Measurements from ENCODE around the gene SAMD10.
"Not testable (repeated sequence)": the region's sequence is repeated elsewhere in the genome, so short reads cannot be mapped to it uniquely, and the experiment has no call there.

Gene SAMD10

GRCh38 chr20:63968928-63969760 is 10.3 kb downstream of the SAMD10 start:
- no peak for DNase-seq

- DNase-seq = no peak
These were observed 11.1 kb downstream of the SAMD10 start for GRCh38 chr20:63968136-63968927.

- DNase-seq = no peak
These were observed 11.9 kb downstream of the SAMD10 start for GRCh38 chr20:63967330-63968135.

GRCh38 chr20:63966944-63967322 is 12.5 kb downstream of the SAMD10 start:
- DNase-seq = no peak

GRCh38 chr20:63966172-63966943 is 13.1 kb downstream of the SAMD10 start:
- no peak for DNase-seq

- no peak for DNase-seq
These were observed 15.0 kb downstream of the SAMD10 start for GRCh38 chr20:63964412-63964811.

- no peak for DNase-seq
These were observed 15.6 kb downstream of the SAMD10 start for GRCh38 chr20:63963784-63964301.

- DNase-seq = no peak
These were observed 16.1 kb downstream of the SAMD10 start for GRCh38 chr20:63963348-63963741.

GRCh38 chr20:63962426-63963347 is 16.8 kb downstream of the SAMD10 start:
- DNase-seq = no peak

GRCh38 chr20:63961664-63962425 is 17.6 kb downstream of the SAMD10 start:
- DNase-seq = no peak

GRCh38 chr20:63960654-63961621 is 18.5 kb downstream of the SAMD10 start:
- DNase-seq = not testable (repeated sequence)

- DNase-seq = no peak
These were observed 19.8 kb downstream of the SAMD10 start for GRCh38 chr20:63959699-63960075.

- no peak for DNase-seq
These were observed 20.3 kb downstream of the SAMD10 start for GRCh38 chr20:63958964-63959698.

GRCh38 chr20:63958471-63958870 is 21.0 kb downstream of the SAMD10 start:
- DNase-seq = no peak

GRCh38 chr20:63957690-63958441 is 21.6 kb downstream of the SAMD10 start:
- DNase-seq = peak; percentile 23 to 50

GRCh38 chr20:63957004-63957689 is 22.3 kb downstream of the SAMD10 start:
- DNase-seq = peak in 1 of 2 donors; percentile 19

- DNase-seq = no peak
These were observed 22.8 kb downstream of the SAMD10 start for GRCh38 chr20:63956664-63957003.
